GM18502 (cell line): ENCODE results near the gene DAP.

Experiments
- ATAC-seq: cut with Tn5 transposase; IDR thresholded peaks from one replicate; pipeline ENCODE4 v1.9.1; 2021; ENCODE audit warnings: mild to moderate bottlenecking; ENCODE audit not compliant: unreplicated experiment, poor library complexity

Gene DAP

DNA sequence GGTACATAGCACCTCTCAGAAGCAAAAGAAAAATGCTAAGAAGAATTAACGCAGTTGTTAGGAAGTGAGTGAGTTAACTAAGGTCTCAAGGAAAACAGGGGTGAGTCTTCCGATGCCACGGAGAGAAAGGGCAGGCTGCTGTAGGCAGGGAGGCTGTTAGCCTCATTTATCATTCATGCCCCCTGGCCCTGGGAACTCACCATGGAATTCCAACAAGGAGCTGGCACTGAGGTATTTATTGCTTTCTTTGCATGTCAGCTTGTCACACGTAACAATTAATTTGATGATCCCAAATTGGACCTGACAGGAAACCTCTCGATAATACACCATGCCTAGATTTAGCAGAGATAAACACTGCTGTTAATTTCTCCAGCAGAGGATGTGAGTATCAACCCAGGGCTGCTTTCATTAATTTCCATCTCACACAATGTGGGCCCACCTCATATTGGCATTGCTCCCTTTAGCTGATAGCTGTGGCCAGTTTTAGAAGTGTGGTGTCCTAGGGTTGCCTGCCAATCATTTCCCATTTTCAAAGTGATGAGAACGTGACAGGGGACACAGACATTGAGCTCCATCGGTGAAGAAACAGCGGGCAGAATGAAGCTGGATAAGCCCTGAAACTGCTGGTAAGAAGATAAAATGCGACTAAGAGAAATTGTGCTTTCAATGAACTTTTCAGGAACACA, 45.3 kb downstream of the DAP start:
- ATAC-seq = no peak

DNA sequence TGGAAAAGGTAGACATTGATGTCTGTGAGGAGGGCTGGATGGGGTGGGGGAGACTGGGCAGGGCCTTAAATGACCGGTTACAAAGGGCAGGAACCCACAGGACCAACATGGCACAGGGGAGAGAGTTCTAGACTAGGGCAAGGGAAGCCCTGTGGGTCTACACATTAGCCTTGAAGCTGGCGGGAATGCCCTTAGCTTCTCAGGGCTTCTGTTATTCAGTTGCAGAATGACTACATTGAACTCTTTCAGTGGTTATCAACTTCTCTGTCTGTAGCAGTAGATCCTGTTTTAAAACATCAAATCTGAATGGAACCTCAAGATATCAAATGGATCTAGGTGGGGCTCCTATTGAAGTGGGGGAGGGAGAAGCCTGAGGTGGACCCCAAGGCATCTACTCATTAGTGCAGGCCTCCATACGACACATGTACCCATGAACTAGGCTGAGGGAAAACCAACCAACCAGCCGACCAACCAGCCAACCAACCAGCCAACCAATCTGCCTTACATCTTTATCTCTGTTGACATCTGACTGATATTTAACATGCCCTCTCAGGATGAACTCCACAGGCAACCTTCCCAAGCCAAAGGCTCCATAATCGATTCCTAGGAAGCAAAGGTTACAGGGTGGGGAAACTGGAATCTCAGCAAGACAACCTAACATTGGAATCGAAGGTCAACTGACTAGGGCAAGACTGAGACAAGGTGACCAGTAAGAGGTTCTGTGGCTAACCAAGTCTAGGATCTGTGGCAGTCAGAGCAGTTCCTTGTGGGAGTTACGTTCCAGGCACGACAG, 48.3 kb downstream of the DAP start:
- peak; percentile 95 for ATAC-seq

DNA sequence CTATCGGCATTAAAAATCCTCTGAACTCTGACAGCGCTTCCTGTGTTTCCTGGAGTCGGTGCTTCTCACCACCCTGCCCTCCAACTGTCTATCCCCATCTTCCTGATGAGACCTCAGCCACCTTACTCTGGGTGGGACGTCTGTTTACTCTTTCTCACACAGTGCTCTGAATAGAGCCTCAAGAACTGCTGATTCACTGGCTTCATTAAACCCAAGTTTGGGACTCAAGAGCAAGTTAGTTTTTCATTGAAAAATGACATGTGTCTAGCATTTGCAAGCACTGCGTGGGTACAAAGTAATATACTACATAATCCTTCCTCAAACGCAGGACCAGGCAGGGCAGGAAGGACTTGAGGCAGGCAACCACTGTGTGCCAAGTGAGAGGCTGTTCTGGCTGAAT, 49.5 kb downstream of the DAP start:
- no peak for ATAC-seq

DNA sequence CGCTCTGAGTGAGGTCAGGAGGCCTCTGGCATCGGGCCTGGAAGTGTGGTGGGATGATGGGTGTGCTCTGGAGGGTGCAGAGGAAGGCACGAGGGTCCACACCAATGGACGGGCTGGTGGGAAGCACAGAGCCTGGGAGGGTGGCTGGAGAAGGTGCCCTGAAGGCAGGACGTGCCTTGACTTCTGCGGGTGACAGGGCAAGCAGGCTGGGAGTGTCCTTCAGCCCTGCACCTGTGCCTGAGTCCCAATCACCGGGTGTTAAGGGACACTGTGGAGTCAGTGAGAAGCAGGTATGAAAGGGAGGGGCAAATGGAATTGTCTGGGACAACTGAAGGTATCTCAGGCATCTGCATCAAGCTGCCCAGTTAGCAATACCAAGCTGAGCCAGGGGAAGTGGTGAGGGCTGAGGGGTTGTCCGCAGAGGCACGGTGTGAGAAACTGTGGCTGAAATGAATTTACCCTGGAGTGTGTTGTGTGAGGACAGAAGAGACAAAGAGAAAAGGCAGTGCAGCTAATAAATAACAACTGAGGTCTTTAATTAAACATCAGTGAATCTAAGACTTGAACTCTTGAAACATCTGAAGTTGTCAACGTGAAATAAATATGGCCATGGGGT, 50.4 kb downstream of the DAP start:
- ATAC-seq = no peak

DNA sequence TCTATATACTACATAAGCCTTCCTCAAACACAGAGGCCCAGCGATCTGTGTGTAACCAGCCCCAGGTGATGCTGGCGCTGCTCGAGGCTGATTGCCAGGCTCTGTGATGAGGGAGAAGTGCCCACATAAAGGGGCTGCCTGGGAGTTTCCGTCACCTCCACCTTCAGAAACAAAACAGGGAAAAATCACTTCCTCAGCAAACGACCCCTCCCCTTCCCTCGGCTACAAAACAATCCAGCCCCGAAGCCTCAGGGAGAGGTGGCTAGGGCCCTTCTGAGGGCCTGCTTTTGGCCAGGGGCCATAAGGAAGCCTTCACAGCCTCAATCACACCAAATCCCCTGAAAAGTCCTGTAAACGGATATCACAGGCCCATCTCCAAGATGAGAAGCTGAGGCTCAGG, 51.1 kb downstream of the DAP start:
- ATAC-seq = no peak

DNA sequence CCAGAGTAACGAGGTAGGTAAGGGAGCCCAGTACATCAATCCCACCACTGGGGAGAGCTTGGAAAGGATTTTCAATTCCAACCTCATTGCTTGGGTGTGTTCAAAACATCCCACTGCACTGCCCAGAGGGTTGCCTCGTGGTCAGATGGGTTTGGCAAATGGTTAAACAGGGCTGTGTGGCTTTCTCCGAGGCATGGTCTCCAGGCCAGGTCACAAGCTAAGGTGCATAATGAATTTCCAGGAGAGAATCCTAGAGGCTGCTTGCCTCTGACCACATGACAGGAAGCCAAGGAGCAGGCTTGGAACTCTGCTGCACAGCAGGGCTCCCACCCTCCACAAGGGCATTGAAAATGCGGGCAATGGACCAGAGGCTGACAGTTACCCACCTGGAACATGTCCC, 51.6 kb downstream of the DAP start:
- ATAC-seq = no peak

DNA sequence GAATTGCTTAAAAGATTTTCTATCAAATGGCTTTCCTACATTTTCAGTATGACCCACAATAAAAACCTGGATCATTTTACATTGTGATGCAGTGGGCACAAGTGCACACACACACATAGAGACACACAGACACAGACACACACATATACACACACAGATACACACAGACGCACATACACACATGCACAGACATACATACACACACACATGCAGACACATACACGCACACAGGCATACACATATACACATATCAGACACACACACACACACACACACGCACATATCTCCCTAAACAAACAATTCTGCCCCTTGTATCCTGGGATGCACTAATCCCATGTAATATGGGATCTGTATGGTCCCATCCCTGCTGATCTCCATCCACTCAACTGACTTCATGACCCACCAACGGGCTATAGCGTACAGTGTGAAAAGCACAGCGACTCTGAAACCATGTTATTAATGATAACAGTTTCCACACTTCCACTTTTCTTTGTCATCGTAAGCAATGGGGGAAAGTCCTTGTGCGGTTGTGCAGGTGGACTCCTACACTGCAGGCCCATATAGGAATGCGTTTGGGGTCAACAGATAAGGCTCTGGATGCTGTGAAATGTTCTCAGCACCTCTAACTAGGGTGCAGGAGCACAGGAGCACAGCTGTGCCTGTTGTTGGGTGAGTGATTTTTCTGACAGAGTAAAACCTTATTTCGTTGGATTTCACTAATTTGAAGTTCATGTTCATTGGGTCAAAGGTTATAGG, 52.7 kb downstream of the DAP start:
- no peak for ATAC-seq

DNA sequence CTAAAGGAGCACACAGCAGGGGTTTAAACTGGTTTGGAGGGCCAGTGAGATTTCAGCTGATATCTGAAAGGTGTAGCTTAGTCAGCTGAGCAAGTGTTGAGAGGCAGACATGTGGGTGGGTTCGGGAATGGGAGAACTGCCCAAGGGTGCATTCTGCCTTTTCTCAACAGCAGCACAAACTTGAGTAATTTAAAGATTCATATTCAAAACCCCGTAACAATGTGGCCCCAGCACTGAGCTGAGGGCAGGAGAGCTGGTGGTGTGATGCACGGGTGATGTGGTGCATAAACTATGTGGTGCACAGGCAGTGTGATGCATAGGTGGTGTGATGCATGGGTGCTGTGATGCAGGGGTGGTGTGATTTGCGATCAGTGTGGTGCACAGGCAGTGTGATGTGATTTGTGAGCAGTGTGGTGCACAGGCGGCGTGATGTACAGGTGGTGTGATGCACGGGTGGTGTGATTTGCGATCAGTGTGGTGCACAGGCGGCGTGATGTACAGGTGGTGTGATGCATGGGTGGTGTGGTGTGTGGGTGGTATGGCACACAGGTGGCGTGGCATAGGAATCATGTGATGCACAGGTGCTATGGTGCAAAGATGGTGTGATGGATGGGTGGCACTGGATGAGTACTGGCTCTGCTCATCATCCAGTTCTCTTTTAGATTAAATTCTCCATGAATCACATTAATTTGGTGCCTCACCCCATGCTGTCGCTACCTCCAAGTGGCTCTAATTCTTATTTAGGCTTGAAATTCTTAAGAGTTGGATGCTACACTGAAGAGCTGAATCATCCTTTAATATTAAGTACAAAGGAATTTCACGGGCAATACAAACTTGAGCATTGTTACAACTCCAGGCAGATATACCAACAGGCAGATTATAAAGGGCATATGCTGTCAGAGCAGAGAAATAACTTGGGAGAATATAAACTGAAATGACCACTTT, 53.6 kb downstream of the DAP start:
- no peak for ATAC-seq

DNA sequence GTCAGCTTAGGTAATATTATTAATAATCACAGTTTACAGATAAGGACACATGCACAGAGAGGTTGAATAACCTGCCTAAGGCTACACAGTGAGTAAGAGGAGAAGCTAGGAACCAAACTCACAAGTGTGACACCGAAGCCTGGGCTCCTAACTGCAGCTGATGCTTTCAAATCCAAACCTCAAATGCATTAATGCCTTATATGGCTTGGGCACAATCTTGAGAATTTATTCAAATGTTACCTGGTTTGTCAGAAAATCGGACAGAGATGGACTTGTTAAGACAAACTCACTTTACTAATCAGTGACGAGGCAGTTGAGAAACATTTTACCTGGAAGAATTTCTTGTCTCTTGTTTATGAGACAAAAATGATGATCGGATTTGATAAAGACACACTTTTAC, 54.7 kb downstream of the DAP start:
- ATAC-seq = no peak

DNA sequence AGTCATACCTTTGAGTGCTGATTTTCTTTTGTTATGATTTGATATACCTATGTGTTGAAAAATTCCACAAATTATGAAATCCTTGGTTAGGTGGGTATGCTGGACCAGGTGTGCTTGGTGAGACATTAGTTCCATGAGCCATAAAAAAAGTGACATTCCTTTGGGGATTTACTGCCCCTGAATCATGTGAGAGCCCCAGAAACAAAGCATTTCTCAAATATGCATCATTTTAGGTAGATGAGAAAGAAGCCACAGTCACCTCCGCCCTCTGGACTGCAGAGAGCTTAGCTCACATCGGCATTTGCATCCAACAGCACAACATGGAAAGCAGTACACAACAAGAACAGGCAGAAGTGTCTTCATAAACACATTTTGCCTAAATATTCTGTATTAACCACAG, 55.3 kb downstream of the DAP start:
- no peak for ATAC-seq

DNA sequence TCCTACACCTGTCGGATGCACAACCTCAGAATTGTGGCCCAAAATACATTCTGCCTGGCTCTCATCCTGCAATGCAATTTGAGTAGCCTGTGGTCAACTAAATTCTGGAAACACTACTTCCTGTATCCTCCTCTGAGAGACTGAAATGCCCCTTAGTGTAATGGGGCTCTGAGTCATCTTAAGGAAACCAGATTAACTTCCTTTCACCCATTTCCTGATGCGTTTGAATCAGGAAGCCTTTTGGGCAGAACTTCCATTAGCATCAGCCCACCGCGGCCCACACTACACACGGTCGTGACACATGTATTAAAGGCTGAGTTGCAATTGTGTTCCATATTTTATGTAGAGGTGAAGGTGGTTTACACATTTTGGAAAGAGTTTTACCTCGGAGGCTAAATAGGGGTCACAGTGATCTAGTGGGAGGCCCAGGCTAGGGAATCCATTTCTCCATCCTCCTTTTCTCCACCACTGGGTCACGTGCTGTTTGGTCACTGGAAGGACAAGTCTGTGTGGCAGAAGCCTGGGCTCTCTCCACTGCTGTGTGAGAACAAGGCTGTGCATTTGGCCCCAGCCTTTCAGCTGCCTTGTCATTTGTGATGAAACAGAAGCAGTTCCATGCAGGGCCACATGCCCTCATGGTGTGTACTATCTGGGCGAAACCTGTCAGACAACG, 55.9 kb downstream of the DAP start:
- ATAC-seq = peak; percentile 36

DNA sequence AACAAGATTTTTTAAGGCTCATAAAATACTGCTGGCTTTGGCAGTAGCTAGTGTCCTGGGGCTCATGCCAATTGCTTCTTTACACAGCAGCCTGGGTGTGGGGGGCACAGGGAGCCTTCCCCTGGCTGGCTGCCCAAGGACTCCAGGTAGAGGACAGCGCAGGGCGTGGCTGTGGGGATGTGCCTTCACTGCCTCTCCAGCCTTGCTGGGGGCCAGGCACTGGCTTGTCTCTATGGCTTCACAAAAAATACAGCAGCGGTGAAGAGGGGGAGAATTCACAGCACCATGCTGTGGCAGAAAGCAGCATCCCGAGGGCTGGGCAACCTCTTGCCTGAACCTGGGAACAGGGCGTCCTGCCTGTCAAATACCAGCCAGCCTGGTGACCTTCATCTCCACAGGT, 57.4 kb downstream of the DAP start:
- no peak for ATAC-seq

DNA sequence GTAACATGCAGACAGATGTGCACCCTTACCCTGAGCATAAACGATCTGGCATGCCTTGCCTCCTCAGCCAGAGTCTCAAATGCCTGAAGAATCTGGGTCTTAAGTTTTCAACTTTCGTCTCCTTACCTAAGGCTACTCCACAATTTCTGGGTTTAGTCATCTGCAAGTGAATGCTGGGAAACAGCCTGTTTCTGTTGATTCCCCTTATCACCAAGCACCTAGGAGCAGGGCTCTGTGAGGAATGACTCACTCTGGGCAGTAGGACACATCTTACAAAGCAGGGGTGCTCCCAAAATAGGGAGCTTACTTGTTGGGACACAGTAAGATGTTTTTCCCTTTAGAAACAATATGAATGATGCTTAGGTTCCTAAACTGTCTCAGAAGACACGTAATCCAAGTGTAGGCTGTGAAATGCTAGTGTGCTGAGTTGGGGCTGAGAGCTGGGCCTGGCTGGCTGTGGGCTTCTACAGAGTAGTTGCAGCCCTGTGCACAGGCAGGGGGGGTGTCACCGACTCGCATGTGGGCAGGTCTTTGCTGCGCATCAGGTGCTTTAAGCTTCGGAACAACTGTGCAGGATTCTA, 58.0 kb downstream of the DAP start:
- no peak for ATAC-seq

DNA sequence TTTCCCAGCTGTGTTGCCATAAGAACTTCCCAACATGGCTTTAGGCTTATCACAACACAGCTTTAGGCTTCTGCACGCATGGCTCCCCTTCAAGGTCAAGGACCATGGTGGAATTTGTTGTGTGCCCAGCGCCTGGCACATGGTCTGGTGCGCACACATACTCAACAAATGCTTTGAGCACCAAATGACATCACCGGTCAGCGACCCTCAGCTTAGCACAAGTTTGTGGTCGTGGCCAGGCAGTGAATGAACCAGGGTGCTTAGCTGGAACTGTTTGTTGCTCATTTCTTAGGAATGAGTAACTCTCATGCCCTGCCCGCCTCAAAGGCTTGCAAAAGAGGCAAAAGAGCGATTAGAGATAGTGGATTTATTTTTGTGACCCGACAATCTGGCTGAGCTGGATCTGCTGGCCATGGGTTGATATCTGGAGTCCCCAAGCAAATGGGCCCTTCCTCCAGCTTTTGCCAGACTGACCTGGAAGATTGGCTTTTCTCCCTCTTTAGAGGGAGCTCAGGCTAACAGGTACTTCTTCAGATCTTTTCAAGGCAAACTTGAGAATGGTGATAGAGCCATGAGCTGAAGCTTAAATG, 58.9 kb downstream of the DAP start:
- no peak for ATAC-seq

DNA sequence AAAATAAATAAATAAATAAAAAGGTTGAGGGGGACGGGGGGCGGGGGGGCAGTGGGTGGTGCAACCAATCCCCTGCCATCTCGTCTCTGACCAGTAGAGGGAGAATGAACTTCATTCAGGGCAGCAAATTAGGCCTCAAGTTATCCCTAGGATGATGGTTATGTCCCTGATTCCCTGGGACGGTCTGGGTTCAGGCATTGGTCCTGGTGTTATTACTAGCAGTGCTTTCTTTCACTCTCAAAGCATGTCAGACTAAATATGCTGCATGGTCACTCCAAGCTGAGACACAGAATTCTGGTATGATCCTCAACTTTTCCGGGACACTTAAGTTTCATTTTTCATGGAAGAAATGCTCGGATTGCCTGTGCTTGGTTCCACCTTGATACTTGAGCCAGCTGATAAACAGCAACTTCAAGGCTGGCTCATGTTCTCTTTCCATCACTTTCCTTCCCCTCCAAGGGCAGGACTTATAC, 59.4 kb downstream of the DAP start:
- no peak for ATAC-seq

DNA sequence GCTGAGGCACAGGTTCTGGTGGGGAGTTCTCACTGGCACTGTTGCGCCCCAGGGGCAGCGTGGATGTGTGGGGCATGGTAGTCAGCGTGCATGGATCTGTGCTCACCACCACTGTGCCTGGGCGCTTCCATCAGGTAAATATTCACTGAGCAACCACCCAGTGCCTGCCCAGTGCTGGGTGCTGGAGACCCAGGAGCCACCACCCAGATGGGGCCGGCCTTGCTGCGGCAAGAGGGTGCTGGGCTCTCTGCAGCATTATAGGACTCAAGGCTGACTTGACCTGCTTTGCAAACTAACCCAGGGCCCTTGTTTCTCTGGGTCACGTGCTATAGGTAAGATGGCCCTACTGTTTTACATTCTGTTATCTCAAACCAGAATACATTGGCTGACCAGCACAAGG, 60.5 kb downstream of the DAP start:
- no peak for ATAC-seq

DNA sequence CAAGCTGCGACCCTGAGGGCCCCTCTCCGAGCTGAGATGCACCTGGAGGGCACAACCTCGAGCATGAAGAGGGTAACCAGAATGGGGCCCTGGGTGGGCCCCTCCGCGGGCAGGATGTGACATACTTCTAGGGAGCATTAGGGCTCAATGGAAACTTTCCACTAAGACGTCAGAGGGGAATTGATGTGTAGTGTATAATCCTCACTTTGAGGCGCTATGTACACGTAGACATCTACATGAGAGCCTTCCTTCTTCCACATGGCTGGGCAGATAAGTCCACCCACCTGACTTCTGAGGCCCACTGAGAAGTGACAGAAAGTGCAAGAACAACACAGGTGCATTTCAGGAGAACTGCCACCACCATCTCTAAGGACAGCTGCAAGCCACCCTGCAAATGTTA, 61.0 kb downstream of the DAP start:
- ATAC-seq = peak; percentile 68

DNA sequence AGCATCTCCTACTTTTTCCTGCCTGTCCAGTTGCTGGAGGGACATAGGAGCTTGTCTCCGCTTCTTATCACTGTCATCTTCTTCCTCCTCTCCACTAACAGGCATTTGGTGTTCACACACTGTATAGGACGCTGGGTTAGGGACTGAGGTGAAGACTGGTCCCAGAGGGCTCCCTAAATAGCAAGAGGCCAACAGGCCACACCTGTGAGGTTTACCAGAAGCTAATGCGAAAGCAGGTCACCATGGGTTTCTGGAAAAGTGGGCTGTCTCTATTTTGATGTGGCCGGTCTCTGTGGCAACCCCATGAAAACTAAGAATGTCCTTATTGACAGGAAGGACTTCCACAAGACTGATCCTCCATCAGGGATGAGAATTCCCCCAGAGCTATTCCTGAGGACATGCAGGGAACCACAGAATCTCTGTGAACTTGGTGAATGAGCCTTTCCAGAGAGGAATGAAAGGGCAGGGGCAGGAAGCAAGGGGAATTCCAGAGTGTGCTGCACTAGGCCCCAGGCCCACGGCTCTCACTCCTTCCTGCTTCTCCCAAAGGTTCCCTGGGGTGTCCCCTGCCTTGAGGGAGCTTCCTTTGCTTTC, 61.7 kb downstream of the DAP start:
- peak; percentile 42 for ATAC-seq
